H9 (cell line): Measurements from ENCODE around the gene PHEX. TPM values are rescaled to one million over a fixed set of nuclear protein-coding genes. Genes with fewer than 3 reads are reported as not detected.

Experiments used
- DNase-seq: peaks from one replicate; pipeline ENCODE4 v3.0.0-alpha.2; 2017
- H2AFZ ChIP-seq: one replicate; pipeline ENCODE4 v1.6.1; 2013; ENCODE audit warnings: mild to moderate bottlenecking, low read length, control low read depth, moderate library complexity
- H2AK5ac ChIP-seq: 2 replicates; pipeline ENCODE4 v1.6.1; 2013; ENCODE audit warnings: low read length, control low read depth, mixed read lengths; ENCODE audit not compliant: insufficient read length
- H2BK120ac ChIP-seq: one replicate; pipeline ENCODE4 v1.6.1; 2013; ENCODE audit warnings: low read depth, mild to moderate bottlenecking, low read length, control low read depth, inconsistent platforms; ENCODE audit not compliant: poor library complexity, severe bottlenecking
- H2BK12ac ChIP-seq: 2 replicates; pipeline ENCODE4 v1.6.1; 2013; ENCODE audit warnings: low read length, control low read depth, mixed read lengths, low read depth; ENCODE audit not compliant: insufficient read length
- H2BK15ac ChIP-seq: 2 replicates; pipeline ENCODE4 v1.6.1; 2013; ENCODE audit warnings: low read depth, low read length, control low read depth
- H2BK20ac ChIP-seq: one replicate; pipeline ENCODE4 v1.6.1; 2013; ENCODE audit warnings: low read depth, mild to moderate bottlenecking, low read length, control low read depth, inconsistent platforms; ENCODE audit not compliant: poor library complexity, severe bottlenecking
- H2BK5ac ChIP-seq: 2 replicates; pipeline ENCODE4 v1.6.1; 2013; ENCODE audit warnings: low read length, control low read depth, mixed read lengths; ENCODE audit not compliant: insufficient read length
- H3K14ac ChIP-seq: 2 replicates; pipeline ENCODE4 v1.6.1; 2013; ENCODE audit warnings: low read length, control low read depth; ENCODE audit not compliant: insufficient read depth
- H3K18ac ChIP-seq: 2 replicates; pipeline ENCODE4 v1.6.1; 2013; ENCODE audit warnings: low read depth, mild to moderate bottlenecking, mixed read lengths, low read length, control low read depth; ENCODE audit not compliant: insufficient read length
- H3K23ac ChIP-seq: 2 replicates; pipeline ENCODE4 v1.6.1; 2013; ENCODE audit warnings: low read length, control low read depth, mixed read lengths, low read depth; ENCODE audit not compliant: insufficient read length
- H3K23me2 ChIP-seq: 2 replicates; pipeline ENCODE4 v1.6.1; 2013; ENCODE audit warnings: low read depth, mild to moderate bottlenecking, mixed read lengths, low read length, control low read depth; ENCODE audit not compliant: insufficient read length, poor library complexity, severe bottlenecking
- H3K27ac ChIP-seq: 2 replicates; pipeline ENCODE4 v1.5.1; 2013; ENCODE audit warnings: low read length, control low read depth, mixed read lengths, low read depth; ENCODE audit not compliant: insufficient read length
- H3K27me3 ChIP-seq: 2 replicates; pipeline ENCODE4 v1.6.1; 2013; ENCODE audit warnings: low read length, control low read depth, inconsistent platforms; ENCODE audit not compliant: insufficient read depth
- H3K4ac ChIP-seq: 2 replicates; pipeline ENCODE4 v1.6.1; 2013; ENCODE audit warnings: low read depth, mild to moderate bottlenecking, control low read depth, inconsistent platforms, low read length, moderate library complexity
- H3K4me1 ChIP-seq: 2 replicates; pipeline ENCODE4 v1.6.1; 2013; ENCODE audit warnings: low read length, control low read depth, inconsistent platforms; ENCODE audit not compliant: insufficient read depth
- H3K4me2 ChIP-seq: 2 replicates; pipeline ENCODE4 v1.6.1; 2013; ENCODE audit warnings: low read length, control low read depth, mixed read lengths; ENCODE audit not compliant: insufficient read length, insufficient read depth
- H3K56ac ChIP-seq: 2 replicates; pipeline ENCODE4 v1.6.1; 2013; ENCODE audit warnings: low read depth, mild to moderate bottlenecking, mixed read lengths, low read length, control low read depth; ENCODE audit not compliant: insufficient read length
- H3K79me1 ChIP-seq: 2 replicates; pipeline ENCODE4 v1.6.1; 2013; ENCODE audit warnings: low read depth, mild to moderate bottlenecking, moderate library complexity, low read length, control low read depth, inconsistent platforms; ENCODE audit not compliant: insufficient read depth, poor library complexity, severe bottlenecking
- H3K79me2 ChIP-seq: 2 replicates; pipeline ENCODE4 v1.6.1; 2013; ENCODE audit warnings: low read length, control low read depth, inconsistent platforms; ENCODE audit not compliant: insufficient read depth
- H3K9ac ChIP-seq: 2 replicates; pipeline ENCODE4 v1.6.1; 2013; ENCODE audit warnings: low read length, control low read depth, mixed read lengths; ENCODE audit not compliant: insufficient read length; ENCODE audit errors: extremely low read depth
- H3K9me3 ChIP-seq: one replicate; pipeline ENCODE4 v1.6.1; 2013; ENCODE audit warnings: low read depth, low read length, inconsistent platforms; ENCODE audit not compliant: control insufficient read depth
- H3T11ph ChIP-seq: one replicate; pipeline ENCODE4 v1.6.1; 2013; ENCODE audit warnings: mild to moderate bottlenecking, low read length, control low read depth, inconsistent platforms
- H4K20me1 ChIP-seq: one replicate; pipeline ENCODE4 v1.6.1; 2013; ENCODE audit not compliant: control insufficient read depth, insufficient read length, insufficient read depth
- H4K5ac ChIP-seq: 2 replicates; pipeline ENCODE4 v1.6.1; 2013; ENCODE audit warnings: low read depth, mild to moderate bottlenecking, mixed read lengths, low read length, control low read depth; ENCODE audit not compliant: insufficient read length
- H4K8ac ChIP-seq: replicated peaks from 2 replicates; pipeline ENCODE4 v1.6.1; 2013; ENCODE audit warnings: low read length, control low read depth, mixed read lengths, low read depth; ENCODE audit not compliant: insufficient read length
- H4K91ac ChIP-seq: 2 replicates; pipeline ENCODE4 v1.6.1; 2013; ENCODE audit warnings: low read depth, mild to moderate bottlenecking, moderate library complexity, mixed read lengths, low read length, control low read depth; ENCODE audit not compliant: insufficient read length
- H3K27ac Mint-ChIP-seq, 3 experiments: 2 replicates in 2 of 3; 3 replicates in 1 of 3; pipeline ENCODE4 v1.8.0; 2020 to 2021; ENCODE audit warnings: mixed read lengths in 3 of 3, mild to moderate bottlenecking in 1 of 3, moderate library complexity in 1 of 3
- H3K27me3 Mint-ChIP-seq: 2 replicates; pipeline ENCODE4 v1.8.0; 2021; ENCODE audit warnings: low read depth, mild to moderate bottlenecking, moderate library complexity, mixed read lengths
- H3K36me3 Mint-ChIP-seq, 3 experiments: 2 replicates in 2 of 3; 3 replicates in 1 of 3; pipeline ENCODE4 v1.8.0; 2020 to 2021; ENCODE audit warnings: low read depth in 3 of 3, mixed read lengths in 3 of 3; ENCODE audit not compliant: insufficient read depth in 1 of 3
- H3K4me1 Mint-ChIP-seq, 2 experiments: 2 replicates each; pipeline ENCODE4 v1.8.0; 2020; ENCODE audit warnings: mixed read lengths in 2 of 2
- H3K4me3 Mint-ChIP-seq, 2 experiments: 2 replicates in 1 of 2; 3 replicates in 1 of 2; pipeline ENCODE4 v1.8.0; 2020 to 2021; ENCODE audit warnings: mild to moderate bottlenecking in 2 of 2, mixed read lengths in 2 of 2, moderate library complexity in 1 of 2
- H3K9me3 Mint-ChIP-seq, 2 experiments: 2 replicates in 1 of 2; 3 replicates in 1 of 2; pipeline ENCODE4 v1.8.0; 2020; ENCODE audit warnings: mild to moderate bottlenecking in 2 of 2, mixed read lengths in 2 of 2, moderate library complexity in 1 of 2
- CTCF ChIP-seq: fragments of 200-600 bp; sonication (generic); conservative IDR thresholded peaks from 3 replicates; pipeline ENCODE4 v1.8.0; 2021; ENCODE audit warnings: antibody characterized with exemption, mild to moderate bottlenecking
- WGBS: extraction: QIAGEN DNeasy Blood & Tissue Kit; methylation state at CpG from one replicate; pipeline ENCODE4 v1.1.7; 2013; ENCODE audit warnings: missing lambda C conversion rate, low lambda C conversion rate, mixed read lengths; ENCODE audit not compliant: insufficient read length; ENCODE audit errors: extremely low coverage; 5-methylcytosine and 5-hydroxymethylcytosine counted together
- total RNA-seq: library from RNA; stranded (reverse); gene quantifications from 2 replicates; pipeline ENCODE4 v1.2.1, GENCODE V29; 2021

The PHEX gene
- total RNA-seq, 1 experiment from 2014 or later = 0.11 TPM

- no peak overlapping the region for H3K27ac Mint-ChIP-seq
- no peaks in the 10 kb centered on the region for H3K79me1 ChIP-seq
- H2AK5ac ChIP-seq = no peak overlapping the region
- no peak overlapping the region for H4K91ac ChIP-seq
- no peaks in the 10 kb centered on the region; the same call in 1 of the 2 replicates for H3K4me1 ChIP-seq
- no peaks in the 10 kb centered on the region for H3K79me2 ChIP-seq
- no peak overlapping the region for H3K4ac ChIP-seq
- H3K23me2 ChIP-seq = no peaks in the 10 kb centered on the region
- no peaks in the 10 kb centered on the region for H3K27me3 Mint-ChIP-seq
- H3K27me3 ChIP-seq = no peaks in the 10 kb centered on the region
- H2BK15ac ChIP-seq = no peak overlapping the region
- H3K23ac ChIP-seq = no peak overlapping the region
- H2BK5ac ChIP-seq = no peak overlapping the region
- H2BK20ac ChIP-seq = no peak overlapping the region
- H2AFZ ChIP-seq = no peak overlapping the region
- H4K8ac ChIP-seq = no peak overlapping the region
- no peak overlapping the region for H2BK12ac ChIP-seq
- H2BK120ac ChIP-seq = no peak overlapping the region
- no peak overlapping the region for H3K14ac ChIP-seq
- whole genome bisulfite sequencing = no CpG with 5 or more reads among the region's 4 CpGs
- H3K4me2 ChIP-seq = no peak overlapping the region
- TF ChIP-seq CTCF = no peak
- H3T11ph ChIP-seq = no peak overlapping the region
- no peak overlapping the region for H3K18ac ChIP-seq
- no peak for DNase-seq
- H4K20me1 ChIP-seq = no peaks in the 10 kb centered on the region
- no peak overlapping the region for H3K27ac ChIP-seq
- no peak overlapping the region for H4K5ac ChIP-seq
- no peaks in the 10 kb centered on the region for H3K36me3 Mint-ChIP-seq
- H3K9me3 ChIP-seq = no peaks in the 10 kb centered on the region
- H3K9ac ChIP-seq = no peak overlapping the region
- H3K4me1 Mint-ChIP-seq = peaks cover 27 to 31% of the 10 kb centered on the region in 2 experiments
- H3K56ac ChIP-seq = no peak overlapping the region
- H3K9me3 Mint-ChIP-seq = peaks cover 3 to 34% of the 10 kb centered on the region in 2 experiments
- no peak overlapping the region for H3K4me3 Mint-ChIP-seq
Observed at GRCh38 chrX:22128961-22129360, 96.8 kb downstream of the PHEX start.
